Fibroblast of upper back skin (primary cell): ENCODE data around the gene GATM.
"Not testable (repeated sequence)": the region's sequence is repeated elsewhere in the genome, so short reads cannot be mapped to it uniquely, and the experiment has no call there.

ENCODE experiments used
- DNase-seq: peaks from one replicate; pipeline ENCODE4 v3.0.0-alpha.2; 2013

Gene GATM

DNA sequence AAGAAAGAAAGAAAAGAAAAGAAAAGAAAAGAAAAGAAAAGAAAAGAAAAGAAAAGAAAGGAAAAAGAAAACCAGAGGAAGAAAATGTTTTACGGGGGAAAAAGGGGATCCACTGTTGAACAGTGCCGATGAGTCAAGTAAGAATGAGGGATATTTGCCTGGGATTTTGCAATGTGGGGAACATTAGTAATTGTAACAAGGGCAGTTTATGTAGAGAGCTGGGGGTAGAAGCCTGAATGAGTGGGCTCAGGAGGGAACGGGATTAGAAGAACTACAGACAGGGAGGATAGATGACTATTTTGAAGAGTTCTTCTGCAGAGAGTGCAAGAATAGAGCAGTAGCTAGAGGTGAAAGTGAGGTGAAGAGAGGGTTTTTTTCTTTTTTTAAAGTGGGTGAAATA, 28.7 kb downstream of the GATM start:
- DNase-seq: no peak

DNA sequence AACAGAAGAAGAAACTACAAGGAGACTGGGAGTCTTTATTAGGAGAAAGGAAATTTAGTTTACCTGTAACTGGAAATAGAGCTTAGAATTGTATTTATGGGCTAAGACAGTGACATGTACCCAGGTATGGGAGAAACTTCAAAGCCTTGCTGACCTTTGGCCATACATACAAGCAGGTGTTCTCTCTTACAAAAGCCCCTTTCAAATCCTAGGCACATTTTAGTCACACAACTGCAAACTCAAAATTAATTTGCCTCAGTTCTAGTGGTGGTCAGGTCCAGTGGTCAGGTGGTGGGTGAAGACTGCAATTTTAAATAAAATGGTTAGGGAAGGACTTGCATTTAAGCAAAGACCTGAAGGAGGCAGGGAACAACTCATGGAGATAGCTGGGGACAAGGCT, 30.4 kb downstream of the GATM start:
- DNase-seq: no peak

DNA sequence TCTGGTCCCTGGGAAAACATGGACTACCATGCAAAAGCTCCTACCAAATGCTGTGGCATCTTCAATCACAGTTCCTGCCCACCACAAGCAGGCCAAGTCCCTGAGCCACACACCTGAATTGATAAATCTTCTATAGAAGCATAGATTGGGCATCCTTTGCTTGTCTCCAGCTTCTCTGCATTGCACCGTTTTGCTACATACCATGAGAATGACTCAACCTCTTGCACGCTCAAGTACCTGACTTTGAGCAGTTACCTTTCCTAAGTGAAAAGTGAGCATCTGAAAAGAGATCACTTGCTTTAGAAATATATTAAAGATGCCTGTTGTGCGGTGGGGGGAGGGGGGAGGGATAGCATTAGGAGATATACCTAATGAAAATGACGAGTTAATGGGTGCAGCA, 31.3 kb downstream of the GATM start:
- no peak for DNase-seq

DNA sequence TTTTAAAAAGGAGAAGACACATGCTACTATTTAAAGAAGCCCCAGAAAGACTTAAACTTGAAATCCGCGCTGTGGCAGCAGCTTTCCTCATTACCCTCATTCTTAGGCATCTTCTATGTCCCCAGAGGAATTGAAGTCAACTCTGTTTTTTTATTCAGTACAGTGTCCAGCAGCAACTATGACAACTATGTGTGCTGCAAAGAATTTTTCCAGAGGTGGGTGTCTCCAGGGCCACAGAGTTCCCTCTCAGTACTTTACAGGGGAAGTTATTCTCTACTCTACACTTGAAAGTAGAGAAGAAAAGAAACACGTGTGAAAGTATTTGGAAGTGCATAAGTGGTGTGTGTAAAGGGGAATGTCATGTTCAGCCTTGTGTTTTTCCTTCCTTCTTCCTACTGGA, 32.0 kb downstream of the GATM start:
- no peak for DNase-seq

DNA sequence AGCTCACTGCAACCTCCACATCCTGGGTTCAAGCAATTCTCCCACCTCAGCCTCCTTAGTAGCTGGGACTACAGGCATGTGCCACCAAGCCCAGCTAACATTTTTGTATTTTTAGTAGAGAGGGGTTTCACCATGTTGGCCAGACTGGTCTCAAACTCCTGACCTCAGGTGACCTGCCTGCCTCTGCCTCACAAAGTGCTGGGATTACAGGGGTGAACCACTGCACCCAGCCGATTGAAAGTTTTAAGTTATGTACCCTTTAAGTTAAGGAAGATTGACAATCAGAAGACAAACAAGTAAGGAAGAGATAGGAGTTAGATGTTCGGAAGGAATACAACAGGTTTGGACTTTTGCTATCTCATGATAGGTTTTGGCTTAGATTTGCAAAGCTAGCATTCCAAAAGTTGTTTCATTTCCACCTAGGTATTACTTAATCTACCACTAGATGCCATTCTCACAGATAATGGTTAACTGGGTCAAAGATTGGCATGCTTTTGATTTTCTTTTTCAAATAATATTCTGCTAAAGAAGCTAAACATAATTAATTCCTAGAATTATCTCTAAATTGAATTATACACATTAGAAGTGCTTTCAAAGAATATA, 35.0 kb downstream of the GATM start:
- no peak for DNase-seq

DNA sequence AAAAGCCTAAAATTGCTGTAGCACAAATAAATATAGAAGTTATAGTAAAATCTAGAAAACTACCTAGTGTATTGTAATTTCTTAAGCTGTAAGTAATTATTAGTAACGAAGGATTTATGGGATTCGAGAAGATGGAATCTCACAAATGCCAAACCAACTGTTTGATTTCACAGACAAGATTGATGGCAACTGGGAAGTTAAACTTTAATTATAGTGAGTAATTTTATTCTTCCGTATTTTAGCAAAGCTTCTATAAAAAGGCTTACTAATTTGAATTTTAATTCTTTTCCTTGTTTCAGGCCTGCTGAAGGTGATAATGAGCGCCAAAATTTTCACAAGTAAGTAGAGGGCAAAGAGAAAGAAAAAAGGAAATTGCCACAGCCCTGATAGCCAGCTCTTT, 36.6 kb downstream of the GATM start:
- no peak for DNase-seq

DNA sequence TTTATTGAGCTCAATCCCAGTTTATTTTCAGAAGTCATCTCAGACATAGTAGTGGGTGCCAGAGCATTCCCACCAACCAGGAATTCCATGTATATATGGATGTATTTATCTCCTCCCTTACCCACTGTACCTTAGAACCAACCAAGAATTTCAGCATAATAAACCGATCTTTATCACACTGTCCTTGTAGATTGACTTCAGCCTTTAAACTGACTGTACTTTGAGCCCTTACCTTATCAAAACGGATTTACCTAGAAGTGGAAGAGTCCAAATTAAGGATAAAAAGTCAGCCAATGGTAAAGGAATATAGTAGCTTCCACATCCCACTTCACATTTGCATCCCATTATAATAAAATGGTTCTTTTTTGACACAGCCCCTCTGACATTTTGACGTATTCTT, 37.9 kb downstream of the GATM start:
- DNase-seq: no peak

DNA sequence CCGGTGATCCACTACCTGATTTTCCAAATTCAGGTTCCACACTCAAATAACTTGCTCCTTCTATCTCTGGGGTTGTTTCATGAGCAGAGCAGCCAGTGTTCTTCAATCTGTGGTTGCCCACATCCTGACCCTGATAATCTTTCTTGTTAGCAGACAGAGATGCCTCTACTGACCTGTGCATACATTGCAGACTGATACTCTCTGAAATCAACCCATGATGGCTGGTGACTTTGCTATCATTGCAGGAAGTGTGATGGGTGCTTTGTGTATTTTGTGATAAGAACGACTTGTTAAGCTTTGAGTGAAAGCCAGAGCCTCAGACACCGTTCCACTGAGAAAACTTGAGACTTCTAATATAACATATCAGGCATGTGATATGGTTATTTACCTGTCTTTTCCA, 39.9 kb downstream of the GATM start:
- DNase-seq: no peak

DNA sequence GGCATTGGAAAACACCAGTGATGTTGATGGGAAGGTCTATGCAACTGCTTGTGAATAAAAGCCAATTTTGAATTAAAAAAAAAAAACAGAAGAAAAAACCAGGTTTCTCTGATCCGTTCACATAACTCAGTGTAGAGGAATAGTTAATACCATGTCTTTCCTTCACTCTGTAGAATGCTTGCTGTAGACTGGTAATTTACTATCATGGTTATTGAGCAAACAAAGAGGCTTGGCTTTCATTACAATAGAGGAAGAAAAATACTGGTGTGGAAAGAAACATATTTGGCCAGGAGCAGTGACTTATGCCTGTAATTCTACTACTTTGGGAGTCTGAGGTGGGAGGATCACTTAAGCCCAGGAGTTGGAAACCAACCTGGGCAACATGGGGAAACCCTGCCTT, 41.1 kb downstream of the GATM start:
- no peak for DNase-seq

DNA sequence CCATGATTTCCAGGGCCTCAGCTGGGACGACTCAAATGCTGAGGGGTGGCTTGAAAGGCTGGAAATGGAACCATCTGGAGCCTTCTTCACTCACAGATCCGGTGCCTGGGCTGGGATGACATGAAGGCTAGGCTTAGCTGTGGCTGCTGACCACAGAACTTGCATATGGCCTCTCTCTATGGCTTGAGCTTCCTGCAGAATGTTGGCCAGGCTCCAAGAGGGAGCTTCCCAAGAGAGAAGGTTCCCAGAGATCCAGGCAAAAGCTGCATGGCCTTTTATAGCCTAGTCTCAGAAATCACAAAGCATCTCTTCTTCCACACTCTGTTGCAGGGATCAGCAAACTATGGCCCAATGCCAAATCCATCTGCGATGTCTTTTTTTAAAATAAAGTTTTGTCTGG, 44.8 kb downstream of the GATM start:
- peak; percentile 71 for DNase-seq

DNA sequence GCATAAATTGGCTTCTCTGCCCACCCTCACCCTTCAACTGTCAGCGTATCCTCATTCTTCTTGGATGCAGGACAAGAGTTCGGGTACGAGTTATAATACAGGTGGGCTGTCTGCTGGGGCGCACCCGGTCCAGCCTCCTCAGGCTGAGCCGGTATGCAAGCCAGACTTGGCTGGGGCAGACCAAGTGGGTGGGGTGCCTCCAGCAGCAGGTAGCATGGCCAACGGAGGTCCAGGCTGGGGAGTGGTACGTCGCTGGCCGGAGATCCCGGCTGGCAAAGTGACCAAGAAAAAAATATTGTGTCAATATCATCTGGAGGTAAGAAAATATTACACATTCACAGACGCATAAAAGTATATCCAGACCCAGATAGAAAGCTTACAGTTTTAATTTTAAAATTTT, 45.6 kb downstream of the GATM start:
- no peak for DNase-seq

DNA sequence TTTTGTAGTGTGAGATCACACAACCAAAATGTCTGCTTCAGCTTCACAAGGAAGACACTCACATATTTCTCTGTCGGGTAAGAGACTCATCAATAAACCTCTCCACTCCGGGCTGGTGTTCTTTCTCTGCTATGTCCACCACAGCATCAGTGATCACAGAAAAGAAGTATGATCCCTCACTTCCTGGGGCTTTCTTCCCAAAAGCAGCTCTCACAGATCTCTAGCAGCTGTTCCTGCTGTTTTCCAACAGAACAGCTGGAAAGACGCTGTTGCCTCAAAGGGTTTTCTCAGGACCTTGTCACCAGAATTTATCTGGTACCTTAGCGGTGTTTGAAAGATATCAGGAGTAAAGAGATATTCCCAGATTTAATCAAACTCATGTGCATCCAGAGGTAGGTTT, 46.4 kb downstream of the GATM start:
- DNase-seq: peak; percentile 24

DNA sequence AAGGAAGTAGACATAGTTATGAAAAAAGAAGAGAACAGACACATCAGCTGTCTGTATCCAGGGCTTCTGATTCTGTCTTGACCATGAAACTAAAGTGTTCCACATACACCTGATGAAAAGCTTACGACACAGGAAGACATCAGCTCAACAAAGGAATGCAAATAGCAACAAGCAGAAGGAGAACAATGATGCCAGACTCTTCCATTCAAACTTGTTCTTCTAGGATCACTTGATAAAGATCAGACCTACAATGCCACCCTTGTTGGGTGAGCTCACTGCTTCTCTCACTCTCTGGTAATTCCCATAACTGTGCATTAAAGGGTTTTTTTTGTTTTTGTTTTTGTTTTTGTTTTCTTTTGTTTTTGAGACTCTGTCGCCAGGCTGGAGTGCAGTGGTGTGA, 49.7 kb downstream of the GATM start:
- no peak for DNase-seq

DNA sequence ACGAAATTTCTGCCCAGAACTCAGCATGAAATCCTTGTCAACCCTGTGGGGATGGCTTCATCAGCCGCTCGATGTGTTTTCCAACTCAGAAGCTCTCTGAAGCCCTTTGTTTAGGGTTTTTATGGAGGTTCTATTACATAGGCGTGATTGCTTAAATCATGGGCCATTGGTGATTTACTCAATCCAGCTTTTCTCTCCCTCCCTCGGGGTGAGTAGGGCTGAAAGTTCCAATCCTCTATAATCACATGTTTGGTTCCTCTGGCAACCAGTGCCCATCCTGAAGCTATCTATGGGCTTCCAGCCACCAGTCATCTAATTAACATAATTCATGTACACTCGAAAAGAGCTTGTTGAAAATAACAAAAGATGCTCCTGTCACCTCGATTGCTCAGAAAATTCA, 51.6 kb downstream of the GATM start:
- no peak for DNase-seq

DNA sequence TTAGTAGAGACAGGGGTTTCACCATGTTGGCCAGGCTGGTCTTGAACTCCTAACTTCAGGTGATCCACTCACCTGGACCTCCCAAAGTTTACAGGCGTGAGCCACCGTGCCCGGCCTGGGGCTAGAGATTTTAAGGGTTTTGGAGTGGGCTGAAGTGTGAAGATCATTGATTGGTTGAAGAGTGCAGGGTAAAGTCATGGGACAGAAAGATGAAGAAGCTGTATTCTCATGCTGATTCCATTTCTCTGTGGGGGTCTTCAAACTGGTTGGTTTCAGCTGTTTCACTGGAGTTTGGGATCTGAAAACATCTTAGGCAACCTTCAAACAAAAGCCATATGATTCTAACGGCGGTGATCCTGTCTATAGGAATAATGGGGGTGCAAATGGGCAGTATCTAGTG, 52.1 kb downstream of the GATM start:
- no peak for DNase-seq

DNA sequence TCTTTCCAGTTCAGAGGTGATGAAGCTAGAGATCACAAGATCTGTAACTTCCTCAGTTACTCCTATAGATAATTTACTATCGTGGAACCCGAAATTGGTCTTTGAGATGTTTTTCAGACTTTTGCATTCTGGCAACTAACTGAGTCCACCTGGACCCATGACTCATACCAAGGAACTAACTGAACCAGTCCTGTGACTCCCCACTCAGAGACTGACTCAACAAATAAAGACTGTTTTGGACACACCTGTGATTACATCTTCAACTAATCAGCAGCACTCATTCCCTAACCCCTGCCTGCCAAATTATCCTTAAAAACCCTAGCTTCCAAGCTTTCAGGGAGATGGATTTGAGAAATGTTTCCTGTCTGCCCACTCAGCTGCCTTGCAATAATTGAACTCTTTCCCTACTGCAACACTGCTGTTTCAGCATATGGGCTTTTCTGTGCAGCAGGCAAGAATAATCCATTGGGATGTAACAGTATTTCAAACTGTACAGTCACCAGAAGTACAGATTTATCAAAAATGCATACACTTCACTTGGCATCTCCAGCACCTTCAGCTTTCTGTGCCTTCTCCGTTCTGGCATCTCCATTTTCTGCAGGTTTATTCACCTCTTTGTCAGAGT, 57.7 kb downstream of the GATM start:
- no peak for DNase-seq

DNA sequence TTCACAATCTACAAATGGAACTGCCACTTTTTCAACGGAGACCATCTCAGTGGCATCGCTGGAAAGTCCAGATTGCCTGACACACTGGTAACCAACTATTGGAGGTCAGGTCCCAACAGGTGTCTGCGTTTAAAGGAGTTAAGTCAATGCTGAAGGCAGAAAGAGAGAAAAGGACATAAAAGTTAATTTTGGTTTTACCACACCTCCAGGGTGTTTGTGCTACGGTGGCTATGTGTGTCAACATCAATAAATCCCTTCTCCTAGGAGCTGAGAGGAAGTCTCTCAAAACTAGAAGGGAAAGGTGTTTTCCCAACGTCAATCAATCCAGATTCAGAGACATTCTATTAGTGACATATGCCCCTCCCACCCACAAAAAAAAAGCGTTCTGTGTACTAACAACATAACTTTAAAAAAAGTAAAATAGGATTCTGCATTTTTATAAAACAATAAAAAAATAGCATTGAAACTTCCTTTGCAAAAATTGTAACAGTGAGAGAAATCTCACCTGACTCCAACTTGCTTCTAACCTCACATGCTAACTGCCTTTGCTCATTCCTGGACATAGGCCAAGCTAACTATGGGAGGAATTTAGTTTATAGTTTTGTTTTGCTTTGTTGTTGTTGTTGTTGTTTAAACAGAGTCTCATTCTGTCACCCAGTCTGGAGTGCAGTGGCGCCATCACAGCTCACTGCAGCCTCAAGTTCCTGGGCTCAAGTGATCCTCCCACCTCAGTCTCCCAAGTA, 58.7 kb downstream of the GATM start:
- DNase-seq: no peak

DNA sequence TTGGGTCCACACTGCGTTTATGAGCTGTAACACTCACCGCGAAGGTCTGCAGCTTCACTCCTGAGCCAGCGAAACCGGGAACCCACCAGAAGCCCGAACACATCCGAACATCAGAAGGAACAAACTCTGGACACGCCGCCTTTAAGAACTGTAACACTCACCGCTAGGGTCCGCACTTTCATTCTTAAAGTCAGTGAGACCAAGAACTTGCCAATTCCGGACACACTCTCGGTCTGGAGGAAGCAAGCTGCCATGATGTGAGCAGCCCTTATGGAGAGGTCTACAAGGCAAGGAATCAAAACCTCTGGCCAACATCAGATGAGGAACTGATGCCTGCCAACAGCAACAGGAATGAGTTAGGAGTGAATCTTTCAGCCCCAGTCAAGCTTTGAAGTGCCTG, 63.4 kb downstream of the GATM start:
- peak; percentile 17 for DNase-seq

DNA sequence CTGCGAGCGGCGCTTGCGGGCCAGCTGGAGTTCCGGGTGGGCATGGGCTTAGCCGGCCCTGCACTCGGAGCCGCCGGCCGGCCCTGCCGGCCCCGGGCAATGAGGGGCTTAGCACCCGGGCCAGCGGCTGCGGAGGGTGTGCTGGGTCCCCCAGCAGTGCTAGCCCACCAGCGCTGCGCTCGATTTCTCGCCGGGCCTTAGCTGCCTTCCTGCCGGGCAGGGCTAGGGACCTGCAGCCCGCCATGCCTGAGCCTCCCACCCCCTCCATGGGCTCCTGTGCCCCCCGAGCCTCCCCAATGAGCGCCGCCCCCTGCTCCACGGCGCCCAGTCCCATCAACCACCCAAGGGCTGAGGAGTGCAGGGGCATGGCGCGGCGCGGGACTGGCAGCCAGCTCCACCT, 64.2 kb downstream of the GATM start:
- DNase-seq: not testable (repeated sequence)
